ENCODE measurements around the gene ZFHX3.

Gene ZFHX3

DNA sequence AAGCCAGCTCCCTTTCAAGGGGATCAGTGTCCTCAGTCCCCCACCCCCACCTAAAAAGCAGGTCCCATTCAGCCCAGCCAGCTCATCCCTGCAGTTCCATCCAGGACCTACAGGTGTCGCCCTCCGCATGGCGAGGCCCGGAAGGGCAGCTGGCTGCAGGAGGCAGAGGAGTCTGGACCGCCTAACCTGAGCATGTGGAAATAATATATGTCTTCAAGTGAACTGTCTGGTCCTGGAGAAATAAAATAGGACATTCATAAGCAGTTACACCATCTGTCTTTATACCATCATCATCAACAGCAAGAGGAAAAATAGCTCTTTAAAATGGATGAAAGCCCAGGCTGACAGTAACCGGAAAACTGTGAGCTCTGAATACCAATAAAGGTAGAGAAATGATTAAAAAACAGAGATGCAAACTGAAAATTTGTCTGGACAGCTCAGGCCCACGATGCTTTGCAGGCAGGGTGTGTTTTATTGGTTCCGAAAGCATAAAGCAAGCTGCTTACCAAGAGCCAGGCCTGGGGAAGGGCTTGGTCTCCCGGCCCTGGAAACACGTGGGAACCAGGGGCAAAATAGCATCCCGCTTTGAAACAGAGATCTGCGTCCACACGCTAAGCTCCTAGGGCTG, 215.2 kb downstream of the ZFHX3 start:
- DNase-seq (ENCODE audit: low read depth, low spot score): peak; percentile 91

DNA sequence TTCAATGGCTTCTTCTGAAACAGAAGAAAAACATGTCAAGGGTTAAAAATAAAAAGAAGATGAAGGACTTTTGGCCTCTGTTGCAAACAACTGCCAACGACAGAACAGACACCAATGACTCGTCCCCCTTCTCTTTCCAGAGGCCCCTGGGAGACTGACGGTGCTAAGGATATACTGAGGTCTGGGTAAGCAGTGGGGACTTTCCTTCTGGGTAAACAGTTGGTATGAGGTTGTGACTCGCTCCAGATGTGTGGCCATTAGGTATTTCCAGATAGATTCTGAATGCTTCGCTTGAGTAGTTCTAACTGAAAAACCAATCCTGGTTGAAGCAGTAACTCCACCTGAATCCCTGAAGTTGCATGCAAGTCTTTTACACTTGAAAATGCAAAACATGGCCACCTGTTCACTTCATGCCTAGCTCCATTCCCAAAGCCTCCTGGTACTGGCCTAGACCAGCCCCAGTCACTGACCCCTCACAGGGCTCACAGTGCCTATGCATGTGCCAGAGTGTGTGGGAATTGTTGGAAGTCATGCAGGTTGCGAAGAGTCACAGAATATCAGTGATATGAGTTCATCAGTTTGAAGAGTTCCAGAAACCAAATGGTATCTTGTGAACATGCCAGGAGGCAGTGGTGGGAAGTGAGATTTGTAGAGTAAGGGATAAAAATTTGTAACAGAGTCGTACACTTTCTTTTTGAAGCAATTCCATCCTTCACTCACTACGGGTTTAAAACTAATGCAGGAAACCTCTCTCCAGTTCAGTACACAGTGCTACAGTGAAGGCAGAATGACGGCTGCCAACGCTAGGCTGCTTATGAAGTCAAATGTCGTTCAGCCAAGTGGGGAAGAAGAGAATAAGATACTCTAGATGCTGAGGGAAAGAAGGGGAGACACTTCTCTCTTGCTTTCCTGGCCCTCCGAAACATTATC, 217.8 kb downstream of the ZFHX3 start:
- DNase-seq (ENCODE audit: low read depth, low spot score): no peak

DNA sequence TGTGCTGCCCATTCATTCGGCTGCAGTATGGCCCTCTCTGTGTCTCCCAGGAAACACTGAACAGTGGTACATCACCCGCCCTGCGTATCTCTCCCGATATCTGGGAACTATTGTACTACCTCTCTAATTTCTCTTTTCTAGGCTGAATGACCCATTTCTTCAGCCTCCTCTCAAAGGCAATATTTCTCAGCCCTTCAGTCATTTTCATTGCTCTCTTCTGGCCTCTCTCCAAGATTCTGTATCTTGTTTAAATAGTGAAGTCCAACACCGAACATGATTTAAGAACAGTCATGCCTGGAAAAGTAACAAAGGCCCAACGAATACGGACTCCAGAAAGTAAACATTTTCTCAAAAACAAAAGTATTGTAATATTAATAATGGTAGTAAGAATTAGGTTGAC, 220.1 kb downstream of the ZFHX3 start:
- no peak for DNase-seq (ENCODE audit: low read depth, low spot score)

DNA sequence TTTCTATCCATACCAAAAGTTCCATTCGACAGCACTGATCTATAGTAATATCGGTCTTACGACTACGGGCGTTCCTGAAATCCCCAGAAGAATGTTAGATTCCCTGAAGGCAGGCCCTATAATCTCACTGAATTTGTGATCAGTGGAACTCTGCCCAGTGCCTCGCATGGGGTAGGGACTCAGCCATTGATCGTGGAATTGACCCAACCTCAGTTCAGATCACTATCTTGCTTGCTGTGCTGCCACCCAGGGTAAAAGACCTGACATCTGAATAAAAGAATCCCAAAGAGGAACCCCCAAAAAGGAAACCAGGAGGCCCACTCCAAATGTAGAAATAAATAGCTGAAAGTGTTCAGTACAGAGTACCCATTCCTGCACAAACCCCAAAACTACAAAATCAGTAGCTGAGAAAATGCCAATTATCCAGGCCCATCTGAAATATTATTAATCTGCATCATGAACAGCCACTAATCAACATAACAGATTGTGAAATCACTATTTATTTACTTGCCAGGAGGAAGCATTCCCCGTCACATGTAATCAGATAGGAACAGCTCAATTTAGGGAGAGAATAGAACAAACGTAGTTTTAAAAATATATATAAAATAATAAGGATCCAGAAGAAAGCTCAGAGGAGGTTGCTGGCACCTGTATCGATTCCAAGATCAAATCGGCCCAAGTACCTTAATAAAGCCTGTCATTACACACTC, 221.9 kb downstream of the ZFHX3 start:
- DNase-seq (ENCODE audit: low read depth, low spot score): no peak

DNA sequence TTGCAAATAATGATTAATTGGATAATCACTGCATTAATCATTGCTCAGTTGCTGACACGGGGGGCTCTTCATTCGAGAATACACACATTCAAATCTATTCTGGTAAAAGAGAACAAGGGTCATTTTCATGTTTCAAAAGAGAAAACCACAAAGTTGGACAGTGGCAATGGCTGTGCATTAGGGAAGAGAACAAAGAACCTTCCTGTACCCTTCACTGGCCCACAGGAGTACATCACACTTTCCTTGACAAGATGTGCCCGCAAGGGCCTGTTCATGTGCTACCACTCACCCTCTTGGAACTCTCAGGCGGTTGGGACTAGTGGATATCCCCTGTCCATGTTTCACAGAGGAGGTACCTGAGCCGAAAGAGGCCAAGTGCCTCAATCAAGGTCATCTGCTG, 223.2 kb downstream of the ZFHX3 start:
- DNase-seq (ENCODE audit: low read depth, low spot score): no peak

DNA sequence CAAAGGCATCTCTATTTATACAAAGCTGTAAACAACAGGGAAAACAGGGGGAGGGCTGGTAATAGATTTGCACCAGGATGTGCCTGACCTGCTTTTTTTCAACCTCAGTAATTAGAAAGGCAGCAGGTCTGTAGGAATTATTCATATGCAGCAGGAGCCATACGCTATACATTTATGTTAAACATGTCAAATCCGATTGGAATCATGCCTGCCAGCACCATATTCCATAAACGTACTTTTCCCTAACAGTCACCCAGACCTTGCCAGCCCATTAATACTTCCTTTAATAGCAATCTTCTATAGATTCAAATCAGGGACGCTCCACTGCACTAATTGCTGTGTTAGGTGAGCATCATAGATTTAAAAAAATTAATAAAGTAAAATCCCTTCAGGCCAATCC, 223.9 kb downstream of the ZFHX3 start:
- DNase-seq (ENCODE audit: low read depth, low spot score): no peak

DNA sequence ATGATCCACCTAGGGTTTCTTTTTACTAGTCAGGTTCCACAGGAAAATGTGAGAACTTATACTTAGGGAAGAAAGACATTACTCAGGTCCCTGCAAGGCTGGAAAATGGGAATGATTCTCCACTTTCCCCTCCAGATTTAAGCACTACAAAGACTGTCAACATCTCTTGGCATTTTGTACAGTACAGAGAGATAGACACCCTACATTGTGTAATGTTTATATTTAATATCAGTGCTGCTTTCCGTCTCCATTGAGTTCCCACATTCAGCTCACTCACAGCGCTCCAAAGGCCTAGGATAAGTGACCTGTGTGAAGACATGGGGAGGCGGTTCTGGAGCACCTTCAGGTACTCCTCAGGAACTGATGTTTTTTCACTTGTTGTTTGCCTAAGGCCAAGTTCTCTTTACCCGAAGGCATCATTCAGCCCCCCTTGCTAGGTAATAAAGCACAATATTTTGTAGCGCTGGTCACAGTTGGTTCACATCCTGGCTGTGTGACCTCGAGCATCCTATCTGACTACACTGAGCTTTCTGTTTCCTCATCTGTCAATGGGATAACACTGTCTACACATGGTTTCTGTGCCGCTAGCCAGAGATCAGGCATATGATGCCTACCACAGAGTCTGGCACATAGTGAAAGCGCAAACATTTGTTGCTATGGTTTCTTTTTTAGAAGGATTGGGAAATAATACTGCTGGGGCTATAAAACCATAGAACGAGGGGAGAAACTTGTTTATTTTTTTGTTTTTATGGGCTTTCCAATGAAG, 226.6 kb downstream of the ZFHX3 start:
- no peak for DNase-seq (ENCODE audit: low read depth, low spot score)

DNA sequence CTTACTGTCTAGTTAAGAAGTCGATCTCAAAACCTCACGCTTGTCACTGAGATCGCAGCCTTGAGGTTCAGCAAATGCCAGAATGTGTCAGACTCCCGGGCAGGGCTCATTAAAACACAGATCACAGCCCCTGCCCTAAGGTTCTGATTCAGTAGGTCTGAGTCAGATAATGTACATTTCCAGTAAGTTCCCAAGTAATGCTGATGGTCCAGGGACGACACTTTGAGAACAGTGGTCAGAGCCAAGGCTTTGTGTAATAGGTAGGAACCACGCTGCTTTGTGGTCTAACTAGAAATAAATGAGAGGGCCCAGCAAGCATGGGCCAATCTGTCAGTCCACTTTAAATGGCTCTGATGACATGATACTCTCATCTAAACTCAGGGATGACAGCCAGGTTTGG, 228.6 kb downstream of the ZFHX3 start:
- DNase-seq (ENCODE audit: low read depth, low spot score): no peak

DNA sequence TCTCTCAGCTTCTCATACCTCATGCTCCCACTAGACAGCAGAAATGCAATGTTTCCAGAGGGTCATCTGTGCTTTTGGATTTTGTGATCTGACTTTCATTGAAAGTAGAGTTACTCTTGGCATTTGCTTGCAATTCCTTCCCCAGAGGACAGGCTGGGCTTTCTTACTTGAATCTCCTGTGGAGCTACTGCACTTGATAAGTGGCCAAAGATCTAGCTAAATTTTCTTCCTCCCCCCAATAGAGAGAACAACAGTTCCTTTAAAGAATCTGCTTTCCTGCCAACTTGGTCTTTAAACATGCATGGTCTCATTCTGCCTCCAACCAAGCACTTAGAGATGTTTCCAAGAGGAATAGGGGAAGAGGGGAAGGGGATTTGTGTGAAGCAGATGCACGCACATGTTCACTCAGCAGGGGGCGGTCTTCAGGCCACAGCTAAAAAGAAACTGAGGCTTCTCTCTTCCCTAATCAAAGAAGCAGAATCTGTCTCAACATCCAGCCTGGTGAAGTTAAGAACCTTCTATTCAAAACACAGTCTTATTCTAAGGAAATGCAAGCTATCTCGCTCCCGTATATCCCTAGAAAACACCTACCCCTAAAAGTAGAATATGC, 229.6 kb downstream of the ZFHX3 start:
- DNase-seq (ENCODE audit: low read depth, low spot score): peak; percentile 29

DNA sequence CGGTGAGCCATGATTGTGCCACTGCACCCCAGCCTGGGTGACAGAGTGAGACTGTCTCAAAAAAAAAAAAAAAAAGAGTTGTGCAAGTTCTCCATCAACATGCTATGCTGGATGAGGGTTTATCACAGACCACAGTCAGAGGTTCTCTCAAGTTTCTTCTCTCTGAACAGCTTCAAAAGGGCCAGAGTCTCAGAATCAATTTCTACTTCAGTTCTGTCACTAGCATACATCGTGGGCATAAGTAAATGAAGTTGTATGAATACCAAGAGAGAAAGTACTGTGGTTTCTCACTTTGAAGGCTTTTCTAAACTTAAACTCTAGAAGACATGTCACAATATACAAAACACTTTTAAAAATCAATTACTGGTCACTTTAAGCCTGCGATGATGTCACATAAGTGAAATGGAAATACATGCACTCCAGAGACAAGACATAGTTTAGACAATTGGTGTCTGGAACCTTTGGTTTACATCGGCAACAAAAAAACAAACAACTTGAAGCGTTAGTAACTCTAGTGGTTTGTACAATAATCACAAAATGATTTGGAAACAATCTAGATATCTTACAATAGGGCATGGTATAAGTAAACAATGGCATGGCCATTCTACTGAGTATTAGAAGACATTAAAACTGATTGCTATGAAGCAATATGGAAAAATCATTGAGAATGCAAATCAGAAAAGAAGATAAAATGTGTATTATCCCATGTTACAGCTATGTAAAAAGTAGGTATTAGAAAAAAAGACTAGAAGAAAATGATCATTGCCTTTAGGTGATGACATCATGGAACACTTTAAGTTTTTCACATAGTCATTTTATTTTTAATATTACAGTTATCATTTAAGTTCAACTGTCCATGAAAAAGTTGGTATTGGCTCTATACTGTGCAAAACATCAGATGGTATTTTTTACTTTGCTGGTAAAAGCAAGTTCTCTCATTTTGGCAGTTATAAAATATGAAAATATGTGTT, 232.3 kb downstream of the ZFHX3 start:
- no peak for DNase-seq (ENCODE audit: low read depth, low spot score)

DNA sequence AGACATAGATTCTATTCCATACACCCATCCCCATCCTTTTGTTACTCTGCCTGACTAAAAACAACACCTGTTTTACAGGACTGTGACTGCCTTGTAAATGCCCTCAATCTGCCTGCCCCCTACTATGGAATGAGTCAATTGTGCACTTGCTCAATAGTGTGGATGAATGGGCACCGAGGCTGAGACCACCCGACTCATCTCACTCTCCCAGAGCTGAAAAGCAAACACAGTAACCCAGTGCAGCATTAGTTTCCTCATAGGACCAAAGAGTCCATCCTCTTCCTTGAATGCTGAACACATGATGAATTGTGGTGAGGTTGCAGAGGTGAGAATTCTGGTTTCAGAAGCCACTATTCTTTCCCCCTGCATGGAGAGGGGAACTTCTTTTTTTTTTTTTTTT, 233.7 kb downstream of the ZFHX3 start:
- DNase-seq (ENCODE audit: low read depth, low spot score): no peak

DNA sequence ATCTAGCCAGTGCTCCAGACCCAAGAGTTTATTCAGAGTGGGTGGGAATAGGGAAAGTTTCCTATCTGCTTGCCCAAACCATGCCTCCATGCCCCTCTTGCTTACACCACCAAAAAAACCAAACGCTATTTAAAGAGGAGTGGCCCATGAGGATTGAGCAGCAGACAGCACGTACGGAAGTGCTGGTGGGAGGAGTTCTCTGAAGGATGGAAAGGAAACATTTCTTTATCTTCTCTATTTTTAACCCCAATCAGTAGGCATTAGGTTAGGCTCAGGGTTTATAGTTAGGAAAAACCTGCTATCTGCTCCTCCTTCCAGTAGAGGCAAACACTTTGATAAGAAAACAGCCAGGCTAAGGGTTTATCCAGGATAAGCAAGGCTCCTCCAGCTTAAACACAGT, 235.3 kb downstream of the ZFHX3 start:
- DNase-seq (ENCODE audit: low read depth, low spot score): no peak

DNA sequence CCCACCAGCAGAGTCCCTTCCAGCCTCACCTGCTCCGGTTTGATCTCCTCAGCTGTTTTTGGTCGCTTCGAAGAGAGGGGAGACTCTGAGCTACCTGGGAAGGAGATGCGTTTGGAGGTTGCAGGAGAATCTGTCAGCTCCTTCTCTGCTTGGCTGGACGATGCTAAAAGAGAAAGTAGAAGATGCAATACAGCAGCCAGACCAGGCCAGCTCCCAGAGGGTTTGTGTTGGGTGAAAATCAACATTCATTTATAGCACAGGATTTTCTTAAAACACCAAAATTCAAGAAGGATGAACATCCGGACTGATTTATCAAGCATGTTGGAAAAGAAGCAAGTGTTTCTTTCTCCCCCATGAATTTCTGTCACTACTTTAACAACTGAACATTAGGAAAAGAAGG, 236.1 kb downstream of the ZFHX3 start:
- DNase-seq (ENCODE audit: low read depth, low spot score): no peak

DNA sequence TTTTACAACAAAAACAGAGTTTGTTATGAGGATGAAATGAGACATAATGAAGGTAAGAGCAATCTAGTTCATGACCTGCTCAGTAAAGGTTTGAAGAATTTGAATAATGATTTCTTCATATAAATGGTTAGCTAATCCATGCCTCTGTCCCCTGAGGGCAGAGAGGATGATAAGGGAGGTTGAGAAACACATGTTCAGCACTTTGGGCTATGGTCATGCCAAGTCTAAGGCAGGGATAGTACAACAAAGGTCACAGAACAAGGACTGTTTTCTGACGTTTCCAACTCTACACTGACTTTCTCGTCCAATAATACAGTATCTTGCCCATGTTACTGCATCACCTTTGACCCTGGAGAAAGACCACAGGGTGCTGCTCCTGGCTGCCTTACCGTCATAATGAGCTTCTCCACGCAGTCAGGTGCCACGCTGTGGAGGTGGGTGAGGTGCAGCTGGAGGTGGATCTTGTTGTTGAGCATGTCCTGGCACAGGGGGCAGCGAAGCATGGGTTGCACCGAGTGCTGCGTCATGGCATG, 236.7 kb downstream of the ZFHX3 start:
- DNase-seq (ENCODE audit: low read depth, low spot score): no peak

DNA sequence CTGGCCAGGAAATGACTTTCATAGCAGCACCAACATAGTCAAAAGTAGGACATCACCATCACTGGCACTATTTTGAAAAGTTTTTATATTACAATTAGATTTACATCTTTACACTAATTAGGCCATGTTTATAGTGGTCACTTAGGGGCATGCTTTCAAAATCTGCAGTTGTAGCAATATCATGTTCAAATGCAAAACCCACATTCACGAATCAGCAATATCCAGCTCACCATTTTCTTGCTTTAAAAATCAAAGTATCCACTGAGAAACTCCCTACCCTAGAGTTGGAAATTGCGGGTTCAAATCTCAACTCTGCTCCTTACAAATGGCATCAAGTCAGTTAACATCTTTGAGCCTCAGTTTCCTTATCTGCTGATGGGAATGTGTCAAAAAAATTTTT, 237.4 kb downstream of the ZFHX3 start:
- DNase-seq (ENCODE audit: low read depth, low spot score): no peak

DNA sequence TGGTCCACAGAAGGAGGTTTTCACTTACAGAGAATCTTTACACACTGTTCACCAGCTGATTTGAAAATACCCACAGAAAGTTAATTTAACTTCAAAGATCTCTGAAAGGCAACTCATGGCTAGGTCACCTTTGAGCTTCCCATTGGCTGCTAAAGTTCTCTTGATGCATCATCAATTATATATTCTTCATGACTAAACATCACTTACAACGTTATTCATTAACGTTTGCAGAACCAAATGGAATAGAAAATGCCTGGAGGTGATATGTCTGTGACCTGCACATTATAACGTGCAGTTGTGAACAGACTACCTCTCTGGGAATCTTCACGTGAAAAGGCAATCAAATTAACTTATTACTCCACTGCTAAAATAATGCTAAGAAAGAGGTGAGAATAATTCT, 238.5 kb downstream of the ZFHX3 start:
- DNase-seq (ENCODE audit: low read depth, low spot score): no peak

DNA sequence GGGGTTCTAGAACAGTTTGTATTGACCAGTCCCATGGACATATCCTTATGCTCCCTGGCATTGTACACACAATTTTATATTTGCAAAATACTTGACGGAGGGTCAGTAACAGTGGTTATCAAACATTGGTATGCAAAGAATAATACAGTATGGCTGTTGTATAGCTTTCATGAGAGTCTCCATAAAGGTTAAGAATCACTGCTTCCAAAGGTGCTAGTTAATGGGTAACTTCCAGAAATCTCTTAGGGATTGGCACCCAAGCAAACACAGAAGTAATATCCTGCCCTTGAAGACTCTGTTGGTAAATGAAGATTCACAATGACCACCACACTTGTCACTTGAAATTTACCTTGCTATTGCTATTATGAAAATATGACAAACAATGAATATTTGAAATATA, 239.2 kb downstream of the ZFHX3 start:
- DNase-seq (ENCODE audit: low read depth, low spot score): no peak

DNA sequence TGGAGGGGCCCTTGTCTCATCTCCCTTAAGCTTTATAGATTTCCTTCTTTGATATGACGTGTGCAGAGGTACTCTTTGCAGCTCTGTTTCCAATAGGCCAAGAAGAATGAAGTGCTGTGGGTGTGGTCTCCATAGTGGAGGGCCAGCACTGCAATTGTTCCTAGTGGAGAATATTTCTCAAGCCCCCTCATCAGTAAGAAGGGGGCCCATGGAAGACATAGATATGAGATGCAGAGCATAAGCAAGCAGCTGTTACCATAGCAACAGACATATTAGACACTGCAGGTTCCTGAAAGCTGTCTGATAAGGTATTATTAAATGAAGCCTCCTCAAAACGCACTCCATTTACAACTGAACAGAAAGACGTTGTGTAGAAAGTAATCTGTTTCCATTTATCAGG, 240.7 kb downstream of the ZFHX3 start:
- no peak for DNase-seq (ENCODE audit: low read depth, low spot score)

DNA sequence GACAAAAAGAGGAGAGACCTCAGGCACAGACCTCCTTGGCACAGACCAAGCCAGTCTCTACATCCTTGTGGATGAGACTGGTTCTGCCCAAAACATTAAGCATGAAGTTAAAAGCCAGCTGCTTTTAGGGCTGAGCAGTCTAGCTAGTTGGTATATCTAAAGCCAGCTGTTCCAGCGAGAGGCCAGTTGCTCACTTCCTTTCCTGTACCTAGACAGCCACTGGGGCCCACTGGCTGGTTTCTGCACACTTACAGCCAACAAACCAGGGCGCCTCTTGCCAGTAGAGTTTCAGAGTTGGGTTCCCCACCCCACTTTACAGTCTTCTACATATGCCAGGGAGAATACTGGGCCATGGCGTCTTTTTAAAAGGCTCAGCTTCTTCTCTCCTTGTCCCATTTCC, 242.4 kb downstream of the ZFHX3 start:
- DNase-seq (ENCODE audit: low read depth, low spot score): no peak
